ENCODE results near the gene DLG5. TPM values are rescaled to one million over a fixed set of nuclear protein-coding genes. Genes with fewer than 3 reads are reported as not detected.

The DLG5 gene
- total RNA-seq, 1 donor from 2014 or later: 64.5 TPM

DNA sequence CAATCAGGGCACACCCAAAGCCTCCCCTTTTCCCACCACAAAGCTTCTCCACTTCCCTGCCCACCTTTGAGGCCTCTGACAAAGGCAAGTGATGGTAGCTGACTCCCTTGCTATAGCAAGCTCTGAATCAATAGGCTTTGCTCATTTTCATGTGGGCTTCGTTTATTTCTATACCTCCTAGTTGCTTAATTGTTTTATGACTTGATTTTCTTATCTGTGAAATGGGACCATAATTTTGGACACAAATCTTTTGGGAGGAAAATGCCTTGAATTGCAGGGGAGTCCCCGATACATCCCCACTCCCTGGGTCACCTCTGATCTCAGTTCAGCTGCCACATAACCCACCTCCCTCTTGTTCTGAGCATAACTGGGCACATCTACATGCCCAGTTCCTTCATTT, 13.7 kb upstream of the DLG5 start:
- TF ChIP-seq CTCF (IDR thresholded peaks at IDR 0.05; ENCODE audit: unreplicated experiment): no peak
- Mint-ChIP-seq H3K27me3 (ENCODE audit: unreplicated experiment) (peaks cover 8% of the 10 kb centered on the region), H3K4me3 (ENCODE audit: unreplicated experiment) (no peak overlapping the region), H3K4me1 (ENCODE audit: unreplicated experiment) (peaks cover 48% of the 10 kb centered on the region), H3K9me3 (ENCODE audit: unreplicated experiment) (no peaks in the 10 kb centered on the region), H3K27ac (ENCODE audit: unreplicated experiment) (no peak overlapping the region), H3K36me3 (ENCODE audit: low read depth, unreplicated experiment) (no peaks in the 10 kb centered on the region)
- no peak for DNase-seq (ENCODE audit: low spot score)

DNA sequence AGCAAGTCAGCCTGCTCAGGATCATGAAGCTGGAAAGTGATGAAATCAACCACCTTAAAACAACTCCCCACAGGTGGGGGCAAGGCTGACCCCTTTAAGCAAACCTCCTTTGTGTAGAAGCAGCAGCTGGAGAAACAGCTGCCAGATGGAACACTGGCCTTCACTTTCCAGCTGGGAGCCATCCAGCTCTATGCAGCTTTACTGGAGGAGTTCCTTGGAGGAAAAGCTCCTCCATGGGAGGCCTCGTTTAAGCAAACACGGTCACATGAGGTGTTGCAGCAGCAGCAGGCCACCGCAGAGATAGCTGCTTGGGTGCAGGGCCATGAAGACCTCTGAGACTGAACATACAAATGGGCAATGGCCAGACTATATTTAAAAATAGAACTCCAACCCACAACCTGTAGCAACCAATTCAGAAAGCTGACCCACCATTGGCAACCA, 13.0 kb upstream of the DLG5 start:
- Mint-ChIP-seq H3K27ac (ENCODE audit: unreplicated experiment) (no peak overlapping the region), H3K36me3 (ENCODE audit: low read depth, unreplicated experiment) (no peaks in the 10 kb centered on the region), H3K4me3 (ENCODE audit: unreplicated experiment) (no peak overlapping the region), H3K27me3 (ENCODE audit: unreplicated experiment) (peaks cover 5% of the 10 kb centered on the region), H3K9me3 (ENCODE audit: unreplicated experiment) (no peaks in the 10 kb centered on the region), H3K4me1 (ENCODE audit: unreplicated experiment) (peaks cover 48% of the 10 kb centered on the region)
- no peak for TF ChIP-seq CTCF (IDR thresholded peaks at IDR 0.05; ENCODE audit: unreplicated experiment)
- no peak for DNase-seq (ENCODE audit: low spot score)

- no peak for TF ChIP-seq CTCF (IDR thresholded peaks at IDR 0.05; ENCODE audit: unreplicated experiment)
- Mint-ChIP-seq H3K4me1 (ENCODE audit: unreplicated experiment) (peaks cover 39% of the 10 kb centered on the region), H3K27ac (ENCODE audit: unreplicated experiment) (peak overlapping the region; percentile 97), H3K36me3 (ENCODE audit: low read depth, unreplicated experiment) (no peaks in the 10 kb centered on the region), H3K27me3 (ENCODE audit: unreplicated experiment) (peaks cover 2% of the 10 kb centered on the region), H3K4me3 (ENCODE audit: unreplicated experiment) (peak overlapping the region; percentile 27), H3K9me3 (ENCODE audit: unreplicated experiment) (no peaks in the 10 kb centered on the region)
- DNase-seq (ENCODE audit: low spot score): peak; percentile 15
Measured at GRCh38 chr10:77936697-77937567, 10.4 kb upstream of the DLG5 start.

GRCh38 chr10:77932016-77932715, 5.6 kb upstream of the DLG5 start:
- no peak for DNase-seq (ENCODE audit: low spot score)
- Mint-ChIP-seq H3K27me3 (ENCODE audit: unreplicated experiment) (peaks cover 11% of the 10 kb centered on the region), H3K9me3 (ENCODE audit: unreplicated experiment) (no peaks in the 10 kb centered on the region), H3K27ac (ENCODE audit: unreplicated experiment) (no peak overlapping the region), H3K4me3 (ENCODE audit: unreplicated experiment) (no peak overlapping the region), H3K4me1 (ENCODE audit: unreplicated experiment) (peaks cover 27% of the 10 kb centered on the region), H3K36me3 (ENCODE audit: low read depth, unreplicated experiment) (peaks cover 5% of the 10 kb centered on the region)
- TF ChIP-seq CTCF (IDR thresholded peaks at IDR 0.05; ENCODE audit: unreplicated experiment): no peak

Data from endothelial cell (in vitro differentiated cells).